ENCODE data around the gene C22orf42. TPM values are rescaled to one million over a fixed set of nuclear protein-coding genes. Genes with fewer than 3 reads are reported as not detected.

Gene C22orf42
- polyA plus RNA-seq, 1 experiment = not detected

GRCh38 chr22:32132783-32133182 is 26.3 kb downstream of the C22orf42 start:
- no peak for TF ChIP-seq CTCF (IDR thresholded peaks at IDR 0.05; ENCODE audit: insufficient read depth, low read depth, low read length)
- CTCF ChIA-PET = no interaction called here
- no peak overlapping the region for H3K4me3 ChIP-seq (ENCODE audit: low read depth, low read length)
- DNase-seq (ENCODE audit: low read depth) = no peak
- no peaks in the 10 kb centered on the region for H3K36me3 ChIP-seq (ENCODE audit: control insufficient read depth, insufficient read depth, low read length)
- POLR2A ChIA-PET = no interaction called here
- H3K27me3 ChIP-seq (ENCODE audit: control insufficient read depth, insufficient read depth, low read length) = 0 out of 2 replicates have a peak, but pooled peaks cover 2% of the 10 kb centered on the region

- Histone ChIP-seq H3K36me3 (ENCODE audit: control insufficient read depth, insufficient read depth, low read length) (no peaks in the 10 kb centered on the region), H3K27me3 (ENCODE audit: control insufficient read depth, insufficient read depth, low read length) (0 out of 2 replicates have a peak, but pooled peaks cover 2% of the 10 kb centered on the region), H3K4me3 (ENCODE audit: low read depth, low read length) (no peak overlapping the region)
- DNase-seq (ENCODE audit: low read depth) = no peak
- ChIA-PET CTCF (interaction anchor here (0.6 kb wide), 1 partner anchor 33 kb away, joined by 4 read pairs; no protein-coding TSS in a partner anchor), POLR2A (no interaction called here)
- no peak for TF ChIP-seq CTCF (IDR thresholded peaks at IDR 0.05; ENCODE audit: insufficient read depth, low read depth, low read length)
Observed at GRCh38 chr22:32132126-32132525, 27.0 kb downstream of the C22orf42 start.

- no peak for DNase-seq (ENCODE audit: low read depth)
- no peaks in the 10 kb centered on the region for H3K36me3 ChIP-seq (ENCODE audit: control insufficient read depth, insufficient read depth, low read length)
- no peak overlapping the region for H3K4me3 ChIP-seq (ENCODE audit: low read depth, low read length)
- 0 out of 2 replicates have a peak, but pooled peaks cover 2% of the 10 kb centered on the region for H3K27me3 ChIP-seq (ENCODE audit: control insufficient read depth, insufficient read depth, low read length)
- no peak for TF ChIP-seq CTCF (IDR thresholded peaks at IDR 0.05; ENCODE audit: insufficient read depth, low read depth, low read length)
- ChIA-PET POLR2A (no interaction called here), CTCF (no interaction called here)
Observed at GRCh38 chr22:32130464-32130863, 28.6 kb downstream of the C22orf42 start.

GRCh38 chr22:32127904-32128303 is 31.2 kb downstream of the C22orf42 start:
- TF ChIP-seq CTCF (IDR thresholded peaks at IDR 0.05; ENCODE audit: insufficient read depth, low read depth, low read length) = no peak
- Histone ChIP-seq H3K4me3 (ENCODE audit: low read depth, low read length) (no peak overlapping the region), H3K36me3 (ENCODE audit: control insufficient read depth, insufficient read depth, low read length) (no peaks in the 10 kb centered on the region), H3K27me3 (ENCODE audit: control insufficient read depth, insufficient read depth, low read length) (0 out of 2 replicates have a peak, but pooled peaks cover 2% of the 10 kb centered on the region)
- ChIA-PET POLR2A (no interaction called here), CTCF (no interaction called here)
- no peak for DNase-seq (ENCODE audit: low read depth)

GRCh38 chr22:32123657-32124056 is 35.4 kb downstream of the C22orf42 start:
- no peak for TF ChIP-seq CTCF (IDR thresholded peaks at IDR 0.05; ENCODE audit: insufficient read depth, low read depth, low read length)
- DNase-seq (ENCODE audit: low read depth) = no peak
- ChIA-PET CTCF (no interaction called here), POLR2A (no interaction called here)
- H3K36me3 ChIP-seq (ENCODE audit: control insufficient read depth, insufficient read depth, low read length) = no peaks in the 10 kb centered on the region
- no peaks in the 10 kb centered on the region for H3K27me3 ChIP-seq (ENCODE audit: control insufficient read depth, insufficient read depth, low read length)
- H3K4me3 ChIP-seq (ENCODE audit: low read depth, low read length) = no peak overlapping the region
